AG04449 (cell line): ENCODE data around the gene HTRA1.

Source experiments
- CTCF ChIA-PET: fragments of 350-600 bp; formaldehyde crosslinking; extraction: SDS; loops from one replicate; lab custom pipeline; 2021; ENCODE audit warnings: antibody characterized with exemption; lab: Yijun Ruan, JAX
- POLR2A ChIA-PET: fragments of 400-600, 350-600 bp; formaldehyde crosslinking; extraction: SDS; loops from one replicate; lab custom pipeline; 2020; ENCODE audit warnings: antibody characterized with exemption, inconsistent platforms; lab: Yijun Ruan, JAX
- DNase-seq: peaks from one replicate; pipeline ENCODE4 v3.0.0-alpha.2; 2010; ENCODE audit warnings: low read depth, low spot score
- H3K4me3 ChIP-seq: 2 replicates; pipeline ENCODE4 v1.5.1; 2011; ENCODE audit warnings: low read depth, mild to moderate bottlenecking, control low read depth, low read length
- CTCF ChIP-seq: IDR thresholded peaks from one replicate; pipeline ENCODE4 v1.5.1; 2011; ENCODE audit warnings: mild to moderate bottlenecking, moderate library complexity, low read length, control low read depth, inconsistent platforms; ENCODE audit not compliant: insufficient read depth; ENCODE audit errors: missing control alignments

HTRA1 gene

GRCh38 chr10:122561792-122562191, 100.4 kb downstream of the HTRA1 start:
- CTCF ChIA-PET = interaction anchor here (1.1 to 8.6 kb wide), 3 partner anchors 91 to 266 kb away, joined by 3 to 146 read pairs (median 65); no protein-coding TSS in a partner anchor
- POLR2A ChIA-PET = no interaction called here
- H3K4me3 ChIP-seq = no peak overlapping the region
- no peak for TF ChIP-seq CTCF
- no peak for DNase-seq
